ENCODE data around the gene MVD.
A peak's percentile ranks its signal among the peaks of the same experiment; 100 is the strongest.

The MVD gene

GRCh38 chr16:88651989-88652761 lies 10.7 kb downstream of the MVD start:
- ChIA-PET POLR2A (no interaction called here), CTCF (no interaction called here)
- DNase-seq (ENCODE audit: low read depth, low spot score): no peak
- H3K4me3 ChIP-seq (ENCODE audit: low read depth, low read length): no peak overlapping the region
- TF ChIP-seq, protein P1, sequence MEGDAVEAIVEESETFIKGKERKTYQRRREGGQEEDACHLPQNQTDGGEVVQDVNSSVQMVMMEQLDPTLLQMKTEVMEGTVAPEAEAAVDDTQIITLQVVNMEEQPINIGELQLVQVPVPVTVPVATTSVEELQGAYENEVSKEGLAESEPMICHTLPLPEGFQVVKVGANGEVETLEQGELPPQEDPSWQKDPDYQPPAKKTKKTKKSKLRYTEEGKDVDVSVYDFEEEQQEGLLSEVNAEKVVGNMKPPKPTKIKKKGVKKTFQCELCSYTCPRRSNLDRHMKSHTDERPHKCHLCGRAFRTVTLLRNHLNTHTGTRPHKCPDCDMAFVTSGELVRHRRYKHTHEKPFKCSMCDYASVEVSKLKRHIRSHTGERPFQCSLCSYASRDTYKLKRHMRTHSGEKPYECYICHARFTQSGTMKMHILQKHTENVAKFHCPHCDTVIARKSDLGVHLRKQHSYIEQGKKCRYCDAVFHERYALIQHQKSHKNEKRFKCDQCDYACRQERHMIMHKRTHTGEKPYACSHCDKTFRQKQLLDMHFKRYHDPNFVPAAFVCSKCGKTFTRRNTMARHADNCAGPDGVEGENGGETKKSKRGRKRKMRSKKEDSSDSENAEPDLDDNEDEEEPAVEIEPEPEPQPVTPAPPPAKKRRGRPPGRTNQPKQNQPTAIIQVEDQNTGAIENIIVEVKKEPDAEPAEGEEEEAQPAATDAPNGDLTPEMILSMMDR (IDR thresholded peaks at IDR 0.05; ENCODE audit: insufficient read depth, low read length, missing control alignments): no peak

DNA sequence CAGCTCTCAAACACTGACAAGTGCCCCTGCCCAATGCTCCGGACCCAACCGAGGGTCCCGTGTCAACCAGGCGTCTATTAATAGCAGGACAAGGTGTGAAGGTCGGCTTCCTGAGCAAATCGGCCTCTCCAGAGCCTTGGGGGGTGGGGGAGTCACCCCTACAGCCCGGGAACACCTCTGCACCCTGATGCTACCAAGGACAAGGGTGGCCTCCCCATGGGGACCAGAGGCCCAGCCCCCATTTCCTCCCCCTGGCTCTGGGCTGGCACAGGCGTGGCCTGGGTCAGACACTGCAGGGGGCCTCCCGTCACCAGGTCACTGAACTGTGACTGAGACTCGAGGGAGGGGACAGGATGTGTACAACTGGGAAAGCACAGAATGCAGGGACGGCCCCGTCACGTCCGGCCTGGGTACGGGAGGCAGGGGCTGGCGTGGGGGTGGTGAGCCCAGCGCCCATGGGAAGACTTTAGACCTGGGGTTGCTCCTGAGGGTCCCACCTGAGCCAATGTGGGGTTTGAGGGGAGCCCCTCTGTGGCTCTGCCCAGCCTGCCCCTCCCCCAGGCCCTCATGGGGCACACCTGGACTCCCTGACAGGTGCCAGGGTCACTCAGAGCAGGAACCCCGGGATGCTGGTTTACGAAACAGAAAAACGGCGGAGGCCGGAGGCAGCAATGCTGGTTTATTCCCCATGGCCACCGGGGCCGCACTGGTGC lies 11.5 kb downstream of the MVD start:
- ChIA-PET CTCF (no interaction called here), POLR2A (no interaction called here)
- peak overlapping the region; percentile 86 for H3K4me3 ChIP-seq (ENCODE audit: low read depth, low read length)
- TF ChIP-seq, protein P1 (IDR thresholded peaks at IDR 0.05; ENCODE audit: insufficient read depth, low read length, missing control alignments): no peak
- no peak for DNase-seq (ENCODE audit: low read depth, low spot score)

DNA sequence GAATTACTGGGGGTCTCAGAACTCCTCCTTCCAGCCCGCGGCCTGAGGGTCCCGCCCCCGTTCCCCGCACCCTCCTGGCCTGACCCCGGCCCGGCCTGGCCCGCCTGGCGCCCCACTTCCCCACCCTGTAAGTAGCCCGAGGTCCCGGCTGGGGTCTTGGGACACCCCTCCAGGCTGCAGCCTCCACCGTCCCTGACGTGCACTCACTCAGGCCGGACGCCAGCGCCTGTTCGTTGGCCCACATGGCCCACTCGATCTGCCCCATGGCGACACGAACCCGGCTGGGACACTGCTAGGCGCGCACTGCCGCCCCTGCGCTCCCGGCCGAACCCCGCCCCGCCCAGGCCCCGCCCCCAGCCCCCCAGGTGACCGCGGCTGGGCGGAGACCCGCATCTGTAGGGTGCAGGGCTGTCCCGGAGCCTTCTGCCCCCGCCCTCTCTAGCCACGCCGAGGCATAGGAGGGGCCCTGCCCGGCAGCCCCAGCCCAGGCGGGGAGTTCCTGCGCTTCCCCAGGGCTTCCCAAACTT lies 12.1 kb downstream of the MVD start, which contains the start of gene CYBA:
Gene CYBA (minus strand): TSS at position 305 of the 527 bp plus-strand sequence. CDS start 40 bp downstream, at position 265.
- peak within 1 kb of the TSS; percentile 86 for H3K4me3 ChIP-seq (ENCODE audit: low read depth, low read length)
- ChIA-PET CTCF (no interaction called here), POLR2A (interaction anchor here (0.6 to 1.1 kb wide), 3 partner anchors 12 to 862 kb away, joined by 3 to 5 read pairs (median 3); partner anchors contain the start of gene MVD)
- TF ChIP-seq, protein P1 (IDR thresholded peaks at IDR 0.05; ENCODE audit: insufficient read depth, low read length, missing control alignments): no peak
- no peak for DNase-seq (ENCODE audit: low read depth, low spot score)

DNA sequence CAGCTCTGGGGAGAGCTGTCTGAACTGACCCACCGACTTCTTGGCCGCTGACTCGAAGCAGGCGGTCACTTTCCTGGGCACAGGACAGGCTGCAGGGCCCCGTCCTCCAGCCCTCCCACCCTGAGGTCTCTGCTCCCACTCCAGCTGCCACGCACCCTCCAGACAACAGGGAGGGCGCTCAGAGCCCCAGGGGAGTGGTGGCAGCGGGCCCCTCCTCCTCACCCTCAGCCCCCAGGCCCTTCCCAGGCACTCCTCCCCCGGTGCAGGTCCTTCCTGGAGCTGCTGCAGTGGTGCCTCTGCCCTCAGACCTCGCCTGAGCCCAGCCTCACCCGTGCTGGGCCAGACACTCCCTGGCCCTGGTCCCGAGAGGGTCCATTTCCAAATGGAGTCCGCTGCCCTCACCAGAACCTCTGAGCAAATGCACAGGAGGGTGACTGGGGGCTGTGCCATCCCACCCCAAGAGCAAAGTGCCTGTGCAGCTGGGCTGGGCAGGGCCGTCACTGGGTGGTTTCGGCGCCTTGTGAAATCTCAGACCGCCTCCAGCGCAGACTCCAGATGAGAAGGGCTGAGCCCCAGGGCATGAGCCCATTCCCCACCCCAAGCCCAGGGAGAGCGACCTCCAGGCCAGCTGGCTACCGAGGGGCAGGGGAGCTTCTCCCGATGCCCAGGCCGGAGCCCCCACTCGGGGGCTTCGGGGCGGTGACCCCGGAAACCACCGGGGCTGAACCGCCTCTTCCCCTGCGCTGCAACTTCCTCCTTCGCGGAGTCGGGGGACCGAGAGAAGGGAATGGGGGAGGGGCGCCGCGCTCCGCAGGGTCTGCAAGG lies 12.8 kb downstream of the MVD start:
- H3K4me3 ChIP-seq (ENCODE audit: low read depth, low read length): peak overlapping the region; percentile 86
- TF ChIP-seq, protein P1 (IDR thresholded peaks at IDR 0.05; ENCODE audit: insufficient read depth, low read length, missing control alignments): no peak
- ChIA-PET CTCF (no interaction called here), POLR2A (interaction anchor here (0.6 to 1.1 kb wide), 4 partner anchors 12 to 861 kb away, joined by 3 to 5 read pairs (median 3); partner anchors contain the start of gene MVD)
- DNase-seq (ENCODE audit: low read depth, low spot score): no peak

DNA sequence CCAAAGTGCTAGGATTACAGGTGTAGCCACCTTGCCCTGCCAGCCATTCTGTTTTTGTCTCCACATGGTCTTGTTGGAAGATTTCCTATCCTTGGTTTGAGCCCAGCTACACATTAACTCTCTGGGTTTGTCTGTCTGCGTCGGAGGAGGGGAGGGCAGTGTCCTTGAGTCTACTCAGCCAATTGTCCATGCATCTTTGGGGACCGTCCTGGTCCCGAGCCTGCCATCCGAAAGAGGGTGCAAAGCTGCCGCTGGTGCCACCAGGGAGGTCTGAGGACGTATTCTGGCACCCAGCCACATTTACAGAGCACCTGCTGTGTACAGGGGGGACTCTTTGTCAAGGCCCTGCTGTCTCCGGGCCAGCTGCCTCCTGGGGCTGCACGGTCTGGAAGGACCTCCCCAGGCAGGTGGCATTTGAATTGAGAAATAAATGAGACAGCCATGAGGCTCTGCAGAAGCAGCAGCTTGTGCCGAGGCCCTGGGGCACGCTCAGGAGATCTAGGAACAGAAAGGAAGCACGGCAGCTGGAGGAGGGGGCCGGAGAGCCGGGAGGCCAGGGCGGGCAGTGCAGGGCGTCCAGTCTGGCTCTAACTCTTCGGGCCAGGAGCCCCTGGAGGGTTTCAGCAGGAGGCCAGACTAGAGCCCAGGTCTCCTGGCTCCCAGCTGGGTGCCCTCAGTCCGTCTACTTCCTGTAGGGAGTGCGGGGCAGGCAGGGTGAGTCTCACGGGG lies 13.5 kb downstream of the MVD start:
- DNase-seq (ENCODE audit: low read depth, low spot score): no peak
- TF ChIP-seq, protein P1 (IDR thresholded peaks at IDR 0.05; ENCODE audit: insufficient read depth, low read length, missing control alignments): no peak
- CTCF ChIA-PET: no interaction called here
- peak overlapping the region; percentile 86 for H3K4me3 ChIP-seq (ENCODE audit: low read depth, low read length)
- POLR2A ChIA-PET: interaction anchor here (0.6 kb wide), 1 partner anchor 191 kb away, joined by 3 read pairs; no protein-coding TSS in a partner anchor
